SK-N-SH treated with all-trans-retinoic acid at 6 μM for 48 hours (cell line): ENCODE measurements around the gene CHMP4A.

ENCODE experiments used
- ATAC-seq: fragments of 200-7000 bp; cut with Tn5 transposase; 3 replicates; pipeline ENCODE4 v1.9.1; 2020; ENCODE audit warnings: mild to moderate bottlenecking, moderate library complexity
- ARNTL ChIP-seq: fragments of 450-650 bp; formaldehyde crosslinking; IDR thresholded peaks from 2 replicates; pipeline ENCODE4 v1.5.0; 2020; ENCODE audit warnings: low read depth, mild to moderate bottlenecking, moderate library complexity, borderline replicate concordance
- BACH2 ChIP-seq: fragments of 250-450 bp; sonication (Bioruptor Pico); IDR thresholded peaks from 2 replicates; pipeline ENCODE4 v1.9.0; 2021; ENCODE audit warnings: mild to moderate bottlenecking, borderline replicate concordance
- CREB5 ChIP-seq: fragments of 250-450 bp; sonication (Bioruptor Pico); IDR thresholded peaks from 2 replicates; pipeline ENCODE4 v1.5.1; 2020; ENCODE audit warnings: low read depth, mild to moderate bottlenecking, moderate library complexity
- CSDC2 ChIP-seq: fragments of 250-450 bp; sonication (Bioruptor Pico); IDR thresholded peaks from 2 replicates; pipeline ENCODE4 v1.5.0; 2020; ENCODE audit warnings: mild to moderate bottlenecking, moderate library complexity
- CSRNP3 ChIP-seq: fragments of 250-450 bp; sonication (Bioruptor Pico); IDR thresholded peaks from 2 replicates; pipeline ENCODE4 v1.5.1; 2021; ENCODE audit warnings: mild to moderate bottlenecking, moderate library complexity
- ESRRG ChIP-seq: fragments of 250-450 bp; sonication (Bioruptor Pico); IDR thresholded peaks from 2 replicates; pipeline ENCODE4 v1.6.1; 2021; ENCODE audit warnings: mild to moderate bottlenecking
- GLIS3 ChIP-seq: fragments of 250-450 bp; sonication (Bioruptor Pico); IDR thresholded peaks from 2 replicates; pipeline ENCODE4 v1.5.0; 2020; ENCODE audit warnings: mild to moderate bottlenecking, moderate library complexity
- OSR1 ChIP-seq: fragments of 250-450 bp; sonication (Bioruptor Pico); IDR thresholded peaks from 2 replicates; pipeline ENCODE4 v1.8.0; 2022; ENCODE audit warnings: moderate library complexity, mild to moderate bottlenecking, inconsistent platforms
- PATZ1 ChIP-seq: fragments of 250-450 bp; sonication (Bioruptor Pico); IDR thresholded peaks from 2 replicates; pipeline ENCODE4 v1.8.0; 2020; ENCODE audit warnings: mild to moderate bottlenecking, moderate library complexity, borderline replicate concordance
- POU6F1 ChIP-seq: fragments of 250-450 bp; sonication (Bioruptor Pico); IDR thresholded peaks from 2 replicates; pipeline ENCODE4 v1.8.0; 2021; ENCODE audit warnings: low read depth, mild to moderate bottlenecking, moderate library complexity, borderline replicate concordance
- PPARA ChIP-seq: fragments of 250-450 bp; sonication (Bioruptor Pico); IDR thresholded peaks from 2 replicates; pipeline ENCODE4 v1.5.0; 2020; ENCODE audit warnings: mild to moderate bottlenecking, borderline replicate concordance
- RARB ChIP-seq: fragments of 250-450 bp; sonication (Bioruptor Pico); IDR thresholded peaks from 2 replicates; pipeline ENCODE4 v1.8.0; 2021; ENCODE audit warnings: mild to moderate bottlenecking, moderate library complexity
- SNAI2 ChIP-seq: fragments of 250-450 bp; sonication (Bioruptor Pico); IDR thresholded peaks from 2 replicates; pipeline ENCODE4 v1.5.0; 2020; ENCODE audit warnings: mild to moderate bottlenecking, moderate library complexity
- TCF4 ChIP-seq: fragments of 250-450 bp; sonication (Bioruptor Pico); IDR thresholded peaks from 2 replicates; pipeline ENCODE4 v1.8.0; 2021; ENCODE audit warnings: mild to moderate bottlenecking, moderate library complexity, borderline replicate concordance
- TOX ChIP-seq: fragments of 250-450 bp; sonication (Bioruptor Pico); IDR thresholded peaks from 2 replicates; pipeline ENCODE4 v1.8.0; 2021; ENCODE audit warnings: mild to moderate bottlenecking, moderate library complexity, borderline replicate concordance
- TSHZ2 ChIP-seq: fragments of 250-450 bp; sonication (Bioruptor Pico); IDR thresholded peaks from 2 replicates; pipeline ENCODE4 v1.5.0; 2020; ENCODE audit warnings: mild to moderate bottlenecking, moderate library complexity
- ZC3H10 ChIP-seq: fragments of 250-450 bp; sonication (Bioruptor Pico); IDR thresholded peaks from 2 replicates; pipeline ENCODE4 v1.5.1; 2021; ENCODE audit warnings: mild to moderate bottlenecking, moderate library complexity
- ZFP3 ChIP-seq: fragments of 250-450 bp; sonication (Bioruptor Pico); IDR thresholded peaks from 2 replicates; pipeline ENCODE4 v1.5.0; 2020; ENCODE audit warnings: mild to moderate bottlenecking, moderate library complexity
- ZFP30 ChIP-seq: fragments of 450-650 bp; formaldehyde crosslinking; IDR thresholded peaks from 2 replicates; pipeline ENCODE4 v1.5.0; 2022; ENCODE audit warnings: mild to moderate bottlenecking, moderate library complexity
- ZNF565 ChIP-seq: fragments of 450-650 bp; formaldehyde crosslinking; conservative IDR thresholded peaks from 2 replicates; pipeline ENCODE4 v1.5.0; 2020; ENCODE audit warnings: low read depth, mild to moderate bottlenecking, moderate library complexity
- ZNF8 ChIP-seq: fragments of 450-650 bp; formaldehyde crosslinking; IDR thresholded peaks from 2 replicates; pipeline ENCODE4 v1.5.0; 2020; ENCODE audit warnings: mild to moderate bottlenecking, moderate library complexity

CHMP4A gene

GRCh38 chr14:24207104-24207551 lies 6.2 kb downstream of the CHMP4A start (continued):
- TF ChIP-seq ZFP3 (CRISPR knock-in tag) = no peak
- TF ChIP-seq GLIS3 (CRISPR knock-in tag) = no peak
- TF ChIP-seq CREB5 (CRISPR knock-in tag) = no peak
- TF ChIP-seq TOX = no peak
- TF ChIP-seq BACH2 = no peak
- TF ChIP-seq ZNF8 (CRISPR knock-in tag) = no peak

- TF ChIP-seq CREB5 (CRISPR knock-in tag) (no peak), ZNF565 (CRISPR knock-in tag) (no peak), TSHZ2 (CRISPR knock-in tag) (no peak), CSRNP3 (CRISPR knock-in tag) (no peak), POU6F1 (CRISPR knock-in tag) (no peak), ESRRG (CRISPR knock-in tag) (no peak), GLIS3 (CRISPR knock-in tag) (no peak), ZFP3 (CRISPR knock-in tag) (no peak), BACH2 (no peak), ZFP30 (no peak), ZC3H10 (CRISPR knock-in tag) (no peak), PATZ1 (CRISPR knock-in tag) (no peak), OSR1 (CRISPR knock-in tag) (no peak), TCF4 (no peak), TOX (no peak), SNAI2 (CRISPR knock-in tag) (no peak), ARNTL (CRISPR knock-in tag) (no peak), RARB (CRISPR knock-in tag) (no peak), PPARA (CRISPR knock-in tag) (no peak), CSDC2 (CRISPR knock-in tag) (no peak)
- ATAC-seq = no peak
Observed at GRCh38 chr14:24206260-24207103, 6.8 kb downstream of the CHMP4A start.
